Myocyte (in vitro differentiated cells): ENCODE measurements around the gene VAPB. TPM values are rescaled to one million over a fixed set of nuclear protein-coding genes. Genes with fewer than 3 reads are reported as not detected.
"Not testable (repeated sequence)": the region's sequence is repeated elsewhere in the genome, so short reads cannot be mapped to it uniquely, and the experiment has no call there.

Experiments
- DNase-seq: peaks from one replicate; pipeline ENCODE4 v3.0.0-alpha.2; 2012; ENCODE audit warnings: low read depth
- polyA plus RNA-seq: library from polyadenylated mRNA; unstranded; fragments of >200 nt; gene quantifications from one replicate; pipeline ENCODE4 v1.2.1, GENCODE V29; 2012; ENCODE audit warnings: missing spikeins
- total RNA-seq: library from RNA; depleted of rRNA; stranded (reverse); fragments of >200 nt; gene quantifications from 2 replicates; pipeline ENCODE4 v1.2.3, GENCODE V29; 2014

The VAPB gene
- 17.8 and 18.9 TPM in 2 replicates for total RNA-seq
- 38.7 TPM for polyA plus RNA-seq

GRCh38 chr20:58388882-58389323, at the start of gene VAPB:
VAPB (plus strand) TSS chr20:58389229; CDS start chr20:58389460, 231 bp downstream.
- DNase-seq: peak; percentile 95

GRCh38 chr20:58339741-58340140, 49.3 kb upstream of the VAPB start:
- DNase-seq: no peak

GRCh38 chr20:58340151-58340550, 48.9 kb upstream of the VAPB start:
- no peak for DNase-seq

GRCh38 chr20:58340853-58341252, 48.2 kb upstream of the VAPB start:
- no peak for DNase-seq

GRCh38 chr20:58342104-58342945, 46.7 kb upstream of the VAPB start:
- no peak for DNase-seq

- peak; percentile 68 for DNase-seq
These were observed 44.3 kb upstream of the VAPB start for GRCh38 chr20:58344741-58345140.

- DNase-seq: peak; percentile 82
These were observed 39.5 kb upstream of the VAPB start for GRCh38 chr20:58349570-58349969.

- DNase-seq: no peak
These were observed 36.6 kb upstream of the VAPB start for GRCh38 chr20:58352468-58352867.

GRCh38 chr20:58359441-58359840, 29.6 kb upstream of the VAPB start:
- no peak for DNase-seq

GRCh38 chr20:58360936-58361335, 28.1 kb upstream of the VAPB start:
- no peak for DNase-seq

GRCh38 chr20:58361481-58362205, 27.4 kb upstream of the VAPB start:
- DNase-seq: no peak

- DNase-seq: no peak
These were observed 26.9 kb upstream of the VAPB start for GRCh38 chr20:58362206-58362516.

GRCh38 chr20:58362970-58363369, 26.1 kb upstream of the VAPB start:
- DNase-seq: no peak

- no peak for DNase-seq
These were observed 22.2 kb upstream of the VAPB start for GRCh38 chr20:58366866-58367265.

GRCh38 chr20:58372806-58373205, 16.2 kb upstream of the VAPB start:
- DNase-seq: no peak

- not testable (repeated sequence) for DNase-seq
These were observed 15.7 kb upstream of the VAPB start for GRCh38 chr20:58373296-58373695.

GRCh38 chr20:58374027-58374850, 14.8 kb upstream of the VAPB start:
- DNase-seq: no peak

- no peak for DNase-seq
These were observed 13.9 kb upstream of the VAPB start for GRCh38 chr20:58374906-58375758.

- no peak for DNase-seq
These were observed 13.2 kb upstream of the VAPB start for GRCh38 chr20:58375759-58376352.

GRCh38 chr20:58377017-58377416, 12.0 kb upstream of the VAPB start:
- DNase-seq: no peak
